Endothelial cell of umbilical vein (primary cell): ENCODE results near the gene NEK8.

ENCODE experiments used
- CTCF ChIP-seq, 2 donors: IDR thresholded peaks; 1 replicate in 1 of 2; 2 replicates in 1 of 2; pipeline ENCODE4 v1.5.1; 2011; ENCODE audit warnings: low read length in 2 of 2, mild to moderate bottlenecking in 2 of 2, moderate library complexity in 2 of 2, control low read depth in 1 of 2, inconsistent platforms in 1 of 2, low read depth in 1 of 2; ENCODE audit not compliant: insufficient read depth in 1 of 2; ENCODE audit errors: extremely low read depth in 1 of 2
- EZH2 ChIP-seq: IDR thresholded peaks from 2 replicates; pipeline ENCODE4 v1.6.1; 2012; ENCODE audit warnings: borderline replicate concordance, low read depth, mild to moderate bottlenecking, moderate library complexity, low read length, inconsistent platforms; ENCODE audit not compliant: severe bottlenecking
- FOS ChIP-seq: IDR thresholded peaks from 2 replicates; pipeline ENCODE4 v1.6.1; 2011; ENCODE audit warnings: mild to moderate bottlenecking, low read length, moderate library complexity, borderline replicate concordance; ENCODE audit not compliant: insufficient read depth
- GATA2 ChIP-seq: IDR thresholded peaks from 2 replicates; pipeline ENCODE4 v1.7.0; 2011; ENCODE audit warnings: low read depth, mild to moderate bottlenecking, moderate library complexity, mixed read lengths, low read length; ENCODE audit not compliant: insufficient read length, insufficient read depth
- MAX ChIP-seq: IDR thresholded peaks from 2 replicates; pipeline ENCODE4 v1.6.1; 2011; ENCODE audit not compliant: insufficient read depth, insufficient read length
- MYC ChIP-seq: IDR thresholded peaks from one replicate; pipeline ENCODE4 v1.6.1; 2011; ENCODE audit warnings: mild to moderate bottlenecking, low read depth, low read length
- POLR2A ChIP-seq: IDR thresholded peaks from 2 replicates; pipeline ENCODE4 v1.6.1; 2012; ENCODE audit warnings: low read depth, mild to moderate bottlenecking, control low read depth, low read length
- POLR2AphosphoS5 ChIP-seq: IDR thresholded peaks from 2 replicates; pipeline ENCODE4 v1.6.1; 2012; ENCODE audit warnings: low read depth, mild to moderate bottlenecking, control low read depth, low read length, moderate library complexity; ENCODE audit not compliant: insufficient read depth

GRCh38 chr17:28682655-28683054 lies 45.9 kb upstream of the NEK8 start:
- no peak for TF ChIP-seq CTCF (IDR thresholded peaks at IDR 0.05; ENCODE audit: extremely low read depth in 1 of 2, insufficient read depth in 1 of 2, low read depth in 1 of 2, low read length in 2 of 2)
- no peak for TF ChIP-seq POLR2AphosphoS5
- TF ChIP-seq EZH2 = no peak
- no peak for TF ChIP-seq POLR2A
- TF ChIP-seq FOS = no peak
- no peak for TF ChIP-seq MYC
- no peak for TF ChIP-seq MAX
- TF ChIP-seq GATA2 = no peak
